GM19099 (cell line): ENCODE data around the gene SLC66A3.

Experiments
- POLR2A ChIP-seq: IDR thresholded peaks from 3 replicates; pipeline ENCODE4 v1.6.1; 2011; ENCODE audit warnings: low read depth; ENCODE audit not compliant: insufficient read length; ENCODE audit errors: extremely low read depth

The SLC66A3 gene

DNA sequence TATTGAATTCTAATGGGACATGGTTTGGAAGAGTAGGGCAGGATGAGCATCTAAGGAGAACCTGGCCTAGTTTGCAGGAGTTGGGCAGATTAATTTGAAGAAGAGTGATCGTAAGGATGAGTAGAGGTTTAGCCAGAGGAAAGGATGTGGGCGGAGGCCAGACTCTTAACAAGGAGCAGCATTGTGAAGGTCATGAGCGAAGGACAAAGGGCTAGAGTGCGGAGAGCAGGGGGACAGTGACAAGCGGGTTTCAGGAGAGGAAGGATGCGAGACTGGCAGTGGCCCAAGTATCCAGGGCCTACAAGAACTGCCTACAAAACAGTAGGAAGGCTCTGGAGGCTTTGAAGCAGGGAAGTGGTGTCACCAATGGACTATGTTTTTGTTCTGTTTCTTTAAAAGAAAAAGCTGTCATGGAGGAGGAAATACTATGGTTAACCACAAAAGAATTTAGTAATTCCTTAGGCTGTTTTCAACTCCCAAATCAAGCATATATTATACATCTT lies 20.1 kb downstream of the SLC66A3 start:
- no peak for TF ChIP-seq POLR2A

- TF ChIP-seq POLR2A = no peak
These were observed 22.8 kb downstream of the SLC66A3 start for GRCh38 chr2:11177871-11178690.

DNA sequence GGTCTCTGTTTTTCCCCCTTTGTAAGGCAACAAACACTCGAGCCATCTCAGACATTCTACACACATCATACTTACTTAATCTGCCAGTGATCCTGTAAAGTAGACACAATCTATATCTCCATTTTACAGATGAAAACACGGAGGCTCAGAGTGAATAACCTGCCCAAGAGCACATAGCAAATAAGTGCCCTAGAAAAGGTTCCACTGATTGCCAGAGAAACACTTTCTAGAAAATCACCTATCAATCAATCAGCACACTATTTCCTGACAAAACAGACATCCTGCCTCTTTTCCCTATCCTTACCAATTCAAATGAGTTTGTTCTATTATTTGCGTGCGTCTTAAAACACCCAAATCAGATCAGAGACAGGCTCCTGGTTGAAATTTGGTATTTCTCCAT lies 23.9 kb downstream of the SLC66A3 start:
- no peak for TF ChIP-seq POLR2A

DNA sequence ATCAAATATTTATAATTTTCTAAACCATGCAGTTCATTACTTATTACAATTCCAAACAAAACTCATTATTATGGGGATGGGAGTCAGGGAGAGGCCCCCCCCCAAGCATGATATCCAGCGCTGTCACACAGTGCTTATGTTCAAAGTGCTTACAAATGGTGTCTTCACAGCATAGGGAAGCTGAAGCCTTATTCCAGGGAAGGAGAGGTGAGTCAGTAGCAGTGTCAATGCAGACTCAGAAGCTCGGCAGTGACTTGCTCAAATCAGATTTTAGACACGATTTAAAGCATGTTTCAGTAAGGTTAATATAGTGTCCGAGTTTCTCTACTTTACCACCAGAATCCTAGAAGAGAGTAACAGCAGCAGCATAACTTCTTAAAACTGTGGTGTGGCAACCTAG lies 24.6 kb downstream of the SLC66A3 start:
- no peak for TF ChIP-seq POLR2A

GRCh38 chr2:11180653-11181052 lies 25.4 kb downstream of the SLC66A3 start:
- no peak for TF ChIP-seq POLR2A

DNA sequence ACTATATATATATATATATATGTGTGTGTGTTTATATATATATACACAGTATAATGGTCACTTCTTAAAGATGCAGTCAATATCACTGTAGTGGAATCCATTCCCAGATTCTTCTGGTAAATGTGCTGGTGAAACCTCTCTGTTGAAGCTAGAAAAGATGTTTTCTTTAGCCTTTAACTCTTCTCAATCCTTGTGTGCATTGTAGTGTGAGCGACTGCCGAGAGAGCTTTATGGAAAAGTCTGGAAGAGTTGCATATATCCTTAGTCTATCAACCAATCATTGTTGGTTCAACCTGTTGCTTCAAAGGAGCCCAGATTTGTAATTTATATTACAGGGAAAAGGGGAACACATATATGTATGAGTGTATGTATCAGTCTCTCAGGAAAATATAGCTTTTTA lies 27.7 kb downstream of the SLC66A3 start:
- TF ChIP-seq POLR2A = no peak

- no peak for TF ChIP-seq POLR2A
These were observed 30.9 kb downstream of the SLC66A3 start for GRCh38 chr2:11186145-11186544.

- no peak for TF ChIP-seq POLR2A
These were observed 31.9 kb downstream of the SLC66A3 start for GRCh38 chr2:11187083-11187619.

DNA sequence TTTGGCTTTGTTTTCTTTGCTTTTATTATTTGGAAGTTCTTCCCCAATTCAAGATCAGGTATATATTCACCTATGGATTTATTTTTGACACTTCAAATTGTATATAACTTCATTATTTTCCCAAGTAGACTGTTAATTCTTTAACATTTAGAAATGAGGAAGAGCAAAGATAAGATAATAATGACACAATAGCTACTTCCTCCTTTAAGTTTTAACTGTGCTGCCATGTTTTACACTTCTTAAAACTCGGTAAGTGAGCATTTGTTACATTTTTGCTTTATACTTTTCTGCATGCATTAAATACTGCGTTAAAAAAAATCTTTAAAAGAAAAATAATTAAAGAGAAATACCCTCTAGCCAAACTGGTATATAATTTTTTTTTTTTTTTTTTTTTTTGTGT lies 32.5 kb downstream of the SLC66A3 start:
- TF ChIP-seq POLR2A = no peak

GRCh38 chr2:11196246-11196645 lies 41.0 kb downstream of the SLC66A3 start:
- no peak for TF ChIP-seq POLR2A

DNA sequence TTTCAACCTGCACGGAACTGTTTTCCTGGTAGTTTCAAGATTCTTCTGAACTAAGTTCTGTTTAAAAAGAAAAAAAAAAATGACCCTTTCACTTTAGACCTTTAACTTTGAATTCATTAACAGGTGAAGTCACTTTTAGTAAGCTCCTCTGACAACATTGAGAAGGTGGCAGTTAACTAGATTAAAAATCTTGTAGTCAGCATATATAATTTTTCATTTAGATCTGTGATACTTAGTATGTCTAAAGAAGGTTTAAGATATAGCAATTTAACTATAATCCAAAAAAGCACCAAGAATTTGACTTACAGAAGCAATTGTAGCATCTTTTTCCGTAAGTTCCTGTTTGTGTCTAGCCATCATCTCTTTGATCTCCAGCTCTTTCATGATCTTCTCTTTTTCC lies 45.4 kb downstream of the SLC66A3 start:
- no peak for TF ChIP-seq POLR2A

DNA sequence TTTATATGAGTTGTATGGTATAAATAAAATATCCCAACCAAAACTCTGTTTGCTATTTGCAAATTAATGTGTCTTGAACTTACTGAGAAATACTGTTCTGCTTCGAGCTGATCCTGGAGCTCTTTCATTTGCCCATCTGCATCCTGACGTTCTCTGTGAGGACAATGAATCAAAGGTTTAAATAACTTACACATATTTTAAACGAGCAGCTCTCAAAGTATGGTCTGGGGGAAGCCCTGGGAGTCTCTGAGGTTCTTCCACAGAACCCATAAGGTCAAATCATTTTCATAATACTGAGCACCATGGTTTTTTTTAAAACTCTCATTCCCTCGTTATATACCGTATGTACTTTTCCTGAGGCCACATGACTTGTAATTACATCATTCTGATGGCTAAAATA lies 46.7 kb downstream of the SLC66A3 start:
- TF ChIP-seq POLR2A = no peak

GRCh38 chr2:11203480-11203879 lies 48.2 kb downstream of the SLC66A3 start:
- TF ChIP-seq POLR2A = no peak

- no peak for TF ChIP-seq POLR2A
These were observed 52.8 kb downstream of the SLC66A3 start for GRCh38 chr2:11208083-11208482.

DNA sequence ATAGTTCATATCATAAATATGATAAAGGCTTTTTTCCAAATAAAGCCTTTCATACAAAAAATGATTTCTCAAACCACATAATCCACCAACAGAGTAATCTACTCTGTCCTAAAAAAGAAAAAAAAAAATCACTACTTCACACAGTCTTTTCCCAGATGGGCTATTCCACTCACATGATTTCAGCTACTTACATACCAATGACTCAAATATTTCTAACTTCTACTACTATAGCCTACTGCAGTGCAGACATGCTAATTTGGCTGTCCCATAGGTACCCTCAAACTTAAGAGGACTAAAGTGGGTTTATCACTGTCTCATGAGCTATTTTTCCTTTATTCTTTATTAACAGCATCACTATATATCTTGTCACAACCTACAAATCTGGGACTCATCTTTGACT lies 57.4 kb downstream of the SLC66A3 start:
- TF ChIP-seq POLR2A = no peak

DNA sequence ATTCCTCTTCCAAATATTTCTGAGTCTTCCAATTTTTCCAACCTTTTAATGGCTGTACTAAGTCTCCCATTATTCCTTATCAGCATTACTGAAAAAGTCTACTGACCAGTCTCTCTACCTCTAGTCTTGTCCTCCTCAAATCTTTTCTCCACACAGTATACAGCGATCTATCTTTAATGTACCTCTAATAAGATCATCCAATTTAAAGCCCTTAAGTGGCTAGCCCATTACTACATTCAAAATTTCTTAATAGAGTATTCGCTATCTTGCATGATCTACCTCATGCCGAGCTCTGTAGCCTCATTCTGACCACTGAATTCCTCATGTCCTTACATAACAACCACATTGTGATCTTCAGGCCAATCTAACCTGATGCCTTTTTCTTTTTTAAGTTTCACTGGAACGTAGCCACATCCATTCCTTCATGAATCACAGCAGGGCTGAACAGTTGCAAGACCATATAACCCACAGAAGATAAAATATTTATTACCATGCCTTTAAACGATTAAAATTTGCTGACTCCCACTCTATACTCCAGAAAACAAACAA lies 57.9 kb downstream of the SLC66A3 start:
- no peak for TF ChIP-seq POLR2A
